Endothelial cell of umbilical vein (primary cell): ENCODE results near the gene ZDHHC19. TPM values are rescaled to one million over a fixed set of nuclear protein-coding genes. Genes with fewer than 3 reads are reported as not detected.

ENCODE experiments used
- BruUV-seq: library from RNA; stranded (reverse); fragments of 400-500 nt; replicated peaks from 2 replicates; lab custom pipeline; 2021; lab: Mats Ljungman, UMichigan
- CTCF ChIA-PET: fragments of 300-600, 350-600 bp; sonication (Branson Sonifier 250); formaldehyde crosslinking; loops from one replicate; lab custom pipeline; 2021; ENCODE audit warnings: antibody characterized with exemption, inconsistent platforms; lab: Charles Lee
- POLR2A ChIA-PET: fragments of 300-600, 350-600 bp; sonication (Branson Sonifier 250); formaldehyde crosslinking; loops from one replicate; lab custom pipeline; 2021; ENCODE audit warnings: antibody characterized with exemption, inconsistent platforms; lab: Charles Lee
- DNase-seq: peaks from one replicate; pipeline ENCODE4 v3.0.0-alpha.2; 2011; ENCODE audit warnings: low read depth, low spot score
- FAIRE-seq: peaks from 2 replicates; lab custom pipeline; 2011; peaks lifted over from hg19 to GRCh38; lab: Jason Lieb, UNC
- H2AFZ ChIP-seq: 2 replicates; pipeline ENCODE4 v1.6.0; 2012; ENCODE audit warnings: low read depth, low read length, control low read depth, inconsistent platforms
- H3K27ac ChIP-seq: 2 replicates; pipeline ENCODE4 v1.5.1; 2011; ENCODE audit warnings: low read depth, mild to moderate bottlenecking, control low read depth, low read length, moderate library complexity; ENCODE audit not compliant: insufficient read depth
- H3K27me3 ChIP-seq, 2 experiments: 2 replicates each; pipeline versions ENCODE4 v1.6.0 to v1.6.1; 2011; ENCODE audit warnings: low read length in 2 of 2, mixed read lengths in 1 of 2; ENCODE audit not compliant: control insufficient read depth in 2 of 2, insufficient read depth in 2 of 2
- H3K36me3 ChIP-seq, 2 experiments: 2 replicates in 1 of 2; 3 replicates in 1 of 2; pipeline ENCODE4 v1.5.1; 2011; ENCODE audit warnings: low read length in 2 of 2, mild to moderate bottlenecking in 1 of 2, moderate library complexity in 1 of 2; ENCODE audit not compliant: control insufficient read depth in 2 of 2, insufficient read depth in 2 of 2; ENCODE audit errors: extremely low read depth in 1 of 2
- H3K4me1 ChIP-seq: 3 replicates; pipeline ENCODE4 v1.5.1; 2011; ENCODE audit warnings: mild to moderate bottlenecking, low read length; ENCODE audit not compliant: control insufficient read depth, insufficient read depth; ENCODE audit errors: extremely low read depth
- H3K4me2 ChIP-seq: 2 replicates; pipeline ENCODE4 v1.6.1; 2011; ENCODE audit warnings: low read length, control low read depth, mixed read lengths; ENCODE audit not compliant: insufficient read depth
- H3K4me3 ChIP-seq, 3 experiments: fragments of 200-600 bp in 1 of 3; sonication (generic), shearing (Covaris generic) in 1 of 3; replicated peaks in 1 of 3; 2 replicates each; pipeline ENCODE4 v1.5.1; 2011 to 2016; ENCODE audit warnings: control low read depth in 3 of 3, low read length in 3 of 3, mild to moderate bottlenecking in 2 of 3, inconsistent platforms in 1 of 3, low read depth in 1 of 3, moderate library complexity in 1 of 3; ENCODE audit not compliant: insufficient read depth in 1 of 3
- H3K79me2 ChIP-seq: 2 replicates; pipeline ENCODE4 v1.6.0; 2012; ENCODE audit warnings: low read length, inconsistent platforms; ENCODE audit not compliant: control insufficient read depth, insufficient read depth
- H3K9ac ChIP-seq: replicated peaks from 2 replicates; pipeline ENCODE3; 2011; ENCODE audit warnings: low read length, control low read depth; ENCODE audit not compliant: insufficient read depth; ENCODE audit errors: extremely low read depth
- H3K9me1 ChIP-seq: replicated peaks from 3 replicates; pipeline ENCODE4 v1.6.0; 2011; ENCODE audit warnings: mild to moderate bottlenecking, low read length; ENCODE audit not compliant: control insufficient read depth, insufficient read depth; ENCODE audit errors: extremely low read depth
- H3K9me3 ChIP-seq: replicated peaks from 2 replicates; pipeline ENCODE4 v1.5.1; 2012; ENCODE audit warnings: low read length, inconsistent platforms; ENCODE audit not compliant: control insufficient read depth, insufficient read depth
- H4K20me1 ChIP-seq: replicated peaks from 2 replicates; pipeline ENCODE3; 2011; ENCODE audit warnings: mild to moderate bottlenecking, low read length; ENCODE audit not compliant: control insufficient read depth, insufficient read depth; ENCODE audit errors: extremely low read depth
- EZH2 ChIP-seq: IDR thresholded peaks from 2 replicates; pipeline ENCODE4 v1.6.1; 2012; ENCODE audit warnings: borderline replicate concordance, low read depth, mild to moderate bottlenecking, moderate library complexity, low read length, inconsistent platforms; ENCODE audit not compliant: severe bottlenecking
- FOS ChIP-seq: IDR thresholded peaks from 2 replicates; pipeline ENCODE4 v1.6.1; 2011; ENCODE audit warnings: mild to moderate bottlenecking, low read length, moderate library complexity, borderline replicate concordance; ENCODE audit not compliant: insufficient read depth
- GATA2 ChIP-seq: IDR thresholded peaks from 2 replicates; pipeline ENCODE4 v1.7.0; 2011; ENCODE audit warnings: low read depth, mild to moderate bottlenecking, moderate library complexity, mixed read lengths, low read length; ENCODE audit not compliant: insufficient read length, insufficient read depth
- MYC ChIP-seq: IDR thresholded peaks from one replicate; pipeline ENCODE4 v1.6.1; 2011; ENCODE audit warnings: mild to moderate bottlenecking, low read depth, low read length
- POLR2A ChIP-seq: IDR thresholded peaks from 2 replicates; pipeline ENCODE4 v1.6.1; 2012; ENCODE audit warnings: low read depth, mild to moderate bottlenecking, control low read depth, low read length
- POLR2AphosphoS5 ChIP-seq: IDR thresholded peaks from 2 replicates; pipeline ENCODE4 v1.6.1; 2012; ENCODE audit warnings: low read depth, mild to moderate bottlenecking, control low read depth, low read length, moderate library complexity; ENCODE audit not compliant: insufficient read depth
- dilution Hi-C: fragments of 300-500 bp; cut with MboI; formaldehyde crosslinking; loops from one replicate; pipeline ENCODE4 v1.15.0; 2019; ENCODE audit warnings: low sequenced_read_pairs; ENCODE audit not compliant: extremely low pct_ligation_motif_present
- intact Hi-C: fragments of 100-400 bp; cut with micrococcal nuclease; formaldehyde crosslinking; loops from one replicate; pipeline ENCODE4 v1.10.0; 2022
- polyA plus RNA-seq, 4 experiments: library from polyadenylated mRNA; depleted of rRNA in 3 of 4; stranded (reverse) in 3 of 4; unstranded in 1 of 4; fragments of >200 nt; gene quantifications; 2 replicates each; pipeline versions ENCODE4 v1.2.1 to v1.2.3, GENCODE V29; 2011 to 2012; ENCODE audit warnings: missing spikeins in 1 of 4
- total RNA-seq: library from RNA; stranded (reverse); gene quantifications from 2 replicates; pipeline ENCODE4 v1.2.3, GENCODE V29; 2021
- TF ChIP-seq, protein P1 (sequence below): IDR thresholded peaks from 2 replicates; pipeline ENCODE4 v1.6.1; 2011; ENCODE audit not compliant: insufficient read depth, insufficient read length
- TF ChIP-seq, protein P2 (sequence below), 2 donors: IDR thresholded peaks; 1 replicate in 1 of 2; 2 replicates in 1 of 2; pipeline ENCODE4 v1.5.1; 2011; ENCODE audit warnings: low read length in 2 of 2, mild to moderate bottlenecking in 2 of 2, moderate library complexity in 2 of 2, control low read depth in 1 of 2, inconsistent platforms in 1 of 2, low read depth in 1 of 2; ENCODE audit not compliant: insufficient read depth in 1 of 2; ENCODE audit errors: extremely low read depth in 1 of 2

Gene ZDHHC19
- total and polyA plus RNA-seq, 2 donors (not counting 3 experiments of a cell fraction or from before 2014, with no cell fraction given) = not detected

DNA sequence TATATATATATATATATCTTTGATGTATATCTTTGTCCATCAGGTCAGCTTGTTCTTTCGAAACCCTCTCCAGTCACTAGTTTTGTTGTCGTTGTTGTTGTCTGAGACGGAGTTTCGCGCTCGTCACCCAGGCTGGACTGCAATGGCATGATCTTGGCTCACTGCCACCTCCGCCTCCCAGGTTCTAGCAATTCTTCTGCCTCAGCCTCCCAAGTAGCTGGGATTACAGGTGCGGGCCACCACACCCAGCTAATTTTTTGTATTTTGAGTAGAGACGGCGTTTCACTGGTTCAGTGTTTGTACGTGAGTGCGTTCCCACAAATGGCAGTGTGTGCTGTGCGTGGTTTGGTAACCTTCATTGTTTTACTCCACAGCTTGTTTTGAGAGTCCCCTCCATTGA, 51.7 kb downstream of the ZDHHC19 start:
- H3K27me3 ChIP-seq = peaks cover 0 to 4% of the 10 kb centered on the region in 2 experiments
- TF ChIP-seq, protein P1, sequence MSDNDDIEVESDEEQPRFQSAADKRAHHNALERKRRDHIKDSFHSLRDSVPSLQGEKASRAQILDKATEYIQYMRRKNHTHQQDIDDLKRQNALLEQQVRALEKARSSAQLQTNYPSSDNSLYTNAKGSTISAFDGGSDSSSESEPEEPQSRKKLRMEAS = no peak
- TF ChIP-seq GATA2 = no peak
- TF ChIP-seq EZH2 = no peak
- H3K9me1 ChIP-seq = no peaks in the 10 kb centered on the region
- H4K20me1 ChIP-seq = no peaks in the 10 kb centered on the region
- intact Hi-C loops (no loop called here), dilution Hi-C loops (no loop called here)
- H2AFZ ChIP-seq = peak overlapping the region; percentile 26
- ChIA-PET CTCF (no interaction called here), POLR2A (no interaction called here)
- no peaks in the 10 kb centered on the region for H3K9me3 ChIP-seq
- no peak overlapping the region for H3K27ac ChIP-seq
- no peak overlapping the region for H3K4me2 ChIP-seq
- H3K36me3 ChIP-seq = no peaks in the 10 kb centered on the region
- BruUV-seq = no TSS peak
- DNase-seq = no peak
- H3K79me2 ChIP-seq = no peaks in the 10 kb centered on the region
- H3K4me1 ChIP-seq = no peaks in the 10 kb centered on the region
- no peak overlapping the region for H3K4me3 ChIP-seq
- H3K9ac ChIP-seq = no peak overlapping the region
- FAIRE-seq = no peak

DNA sequence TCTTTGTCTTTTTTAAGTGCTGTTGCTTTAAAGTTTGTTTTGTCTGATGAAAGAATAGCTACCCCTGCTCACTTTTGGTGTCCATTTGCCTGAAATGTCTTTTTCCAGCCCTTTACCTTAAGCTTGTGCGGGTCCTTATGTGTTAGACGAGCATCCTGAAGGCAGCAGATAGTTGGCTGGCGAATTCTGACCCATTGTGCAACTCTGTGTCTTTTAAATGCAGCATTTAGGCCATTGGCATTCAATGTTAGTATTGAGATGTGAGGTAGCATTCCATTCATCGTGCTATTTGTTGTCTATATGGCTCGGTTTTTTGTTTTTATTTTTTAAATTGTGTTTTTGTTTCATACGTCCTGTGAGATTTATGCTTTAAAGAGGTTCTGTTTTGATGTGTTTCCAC, 55.0 kb downstream of the ZDHHC19 start:
- ChIA-PET POLR2A (no interaction called here), CTCF (interaction anchor here (1.0 to 1.2 kb wide), 2 partner anchors 9 to 18 kb away, joined by 3 to 4 read pairs; no protein-coding TSS in a partner anchor)
- BruUV-seq = no TSS peak

More for the DNA sequence above, 55.0 kb downstream of the ZDHHC19 start:
- no peaks in the 10 kb centered on the region for H3K36me3 ChIP-seq
- dilution Hi-C loops = no loop called here
- no peaks in the 10 kb centered on the region for H3K9me1 ChIP-seq
- H3K27ac ChIP-seq = no peak overlapping the region
- FAIRE-seq = no peak
- no peaks in the 10 kb centered on the region for H3K4me1 ChIP-seq
- intact Hi-C loops = no loop called here
- no peak overlapping the region for H3K4me2 ChIP-seq
- DNase-seq = no peak
- H3K4me3 ChIP-seq = no peak overlapping the region
- no peaks in the 10 kb centered on the region for H4K20me1 ChIP-seq
- H3K79me2 ChIP-seq = no peaks in the 10 kb centered on the region
- H2AFZ ChIP-seq = no peak overlapping the region
- no peak overlapping the region for H3K9ac ChIP-seq
- H3K9me3 ChIP-seq = no peaks in the 10 kb centered on the region
- TF ChIP-seq POLR2AphosphoS5 (no peak), FOS (no peak), MYC (no peak), GATA2 (no peak), POLR2A (no peak), EZH2 (no peak)
- TF ChIP-seq, protein P2, sequence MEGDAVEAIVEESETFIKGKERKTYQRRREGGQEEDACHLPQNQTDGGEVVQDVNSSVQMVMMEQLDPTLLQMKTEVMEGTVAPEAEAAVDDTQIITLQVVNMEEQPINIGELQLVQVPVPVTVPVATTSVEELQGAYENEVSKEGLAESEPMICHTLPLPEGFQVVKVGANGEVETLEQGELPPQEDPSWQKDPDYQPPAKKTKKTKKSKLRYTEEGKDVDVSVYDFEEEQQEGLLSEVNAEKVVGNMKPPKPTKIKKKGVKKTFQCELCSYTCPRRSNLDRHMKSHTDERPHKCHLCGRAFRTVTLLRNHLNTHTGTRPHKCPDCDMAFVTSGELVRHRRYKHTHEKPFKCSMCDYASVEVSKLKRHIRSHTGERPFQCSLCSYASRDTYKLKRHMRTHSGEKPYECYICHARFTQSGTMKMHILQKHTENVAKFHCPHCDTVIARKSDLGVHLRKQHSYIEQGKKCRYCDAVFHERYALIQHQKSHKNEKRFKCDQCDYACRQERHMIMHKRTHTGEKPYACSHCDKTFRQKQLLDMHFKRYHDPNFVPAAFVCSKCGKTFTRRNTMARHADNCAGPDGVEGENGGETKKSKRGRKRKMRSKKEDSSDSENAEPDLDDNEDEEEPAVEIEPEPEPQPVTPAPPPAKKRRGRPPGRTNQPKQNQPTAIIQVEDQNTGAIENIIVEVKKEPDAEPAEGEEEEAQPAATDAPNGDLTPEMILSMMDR (IDR thresholded peaks at IDR 0.05; ENCODE audit: extremely low read depth in 1 of 2, insufficient read depth in 1 of 2, low read depth in 1 of 2, low read length in 2 of 2) = no peak
- H3K27me3 ChIP-seq = peaks cover 0 to 4% of the 10 kb centered on the region in 2 experiments
